Fibroblast of skin of scalp (primary cell): ENCODE measurements around the gene SCRN1.
A peak's percentile ranks its signal among the peaks of the same experiment; 100 is the strongest.
"Not testable (repeated sequence)": the region's sequence is repeated elsewhere in the genome, so short reads cannot be mapped to it uniquely, and the experiment has no call there.

Source experiments
- DNase-seq: peaks from one replicate; pipeline ENCODE4 v3.0.0-alpha.2; 2013

The SCRN1 gene

DNA sequence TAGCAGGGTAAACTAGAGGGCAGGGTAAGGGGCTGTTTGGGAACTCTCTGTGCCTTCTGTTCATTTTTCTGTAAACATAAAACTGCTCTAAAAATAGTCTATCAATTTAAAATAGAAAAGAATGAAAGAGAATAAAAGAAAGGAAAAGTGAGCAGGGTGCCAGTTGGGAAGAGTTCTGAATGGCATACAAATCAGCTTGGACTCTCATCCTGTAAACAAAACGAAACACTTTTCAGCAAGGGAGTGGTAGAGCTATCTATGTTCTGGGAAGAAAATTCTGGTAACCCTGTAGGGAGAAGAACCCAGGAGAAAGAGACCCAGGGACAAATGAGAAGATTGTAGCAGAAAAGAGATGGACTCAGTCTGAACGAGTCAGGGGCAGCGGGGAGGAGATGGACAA lies 24.6 kb downstream of the SCRN1 start:
- DNase-seq, result no peak

DNA sequence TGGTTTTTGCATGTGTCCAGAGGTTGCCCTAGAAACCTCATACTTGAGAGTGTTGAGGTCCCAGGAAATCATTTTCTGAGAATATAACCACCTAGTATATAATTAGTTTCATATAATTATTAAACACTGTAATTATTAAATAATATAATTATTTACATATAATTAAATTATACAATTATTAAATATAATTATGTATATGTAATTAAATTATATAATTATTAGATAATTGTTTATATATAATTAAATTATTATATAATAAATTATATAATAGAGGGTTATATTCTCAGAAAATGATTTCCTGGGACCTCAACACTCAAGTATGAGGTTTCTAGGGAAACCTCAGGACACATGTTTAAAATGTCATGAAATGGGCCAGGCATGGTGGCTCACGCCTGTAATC lies 27.6 kb downstream of the SCRN1 start:
- DNase-seq, result no peak

DNA sequence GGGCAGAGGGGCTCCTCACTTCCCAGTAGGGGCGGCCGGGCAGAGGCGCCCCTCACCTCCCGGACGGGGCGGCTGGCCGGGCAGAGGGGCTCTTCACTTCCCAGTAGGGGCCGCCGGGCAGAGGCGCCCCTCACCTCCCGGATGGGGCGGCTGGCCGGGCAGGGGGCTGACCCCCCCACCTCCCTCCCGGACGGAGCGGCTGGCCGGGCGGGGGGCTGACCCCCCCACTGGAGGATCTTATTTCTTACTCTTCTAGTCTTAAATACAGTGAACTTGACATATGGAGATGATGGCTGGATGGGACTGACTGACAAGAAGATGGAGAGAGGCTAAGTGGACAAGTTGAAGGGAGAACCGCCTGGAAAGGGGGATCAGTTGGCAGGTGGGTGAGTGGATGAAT lies 28.0 kb downstream of the SCRN1 start:
- not testable (repeated sequence) for DNase-seq

DNA sequence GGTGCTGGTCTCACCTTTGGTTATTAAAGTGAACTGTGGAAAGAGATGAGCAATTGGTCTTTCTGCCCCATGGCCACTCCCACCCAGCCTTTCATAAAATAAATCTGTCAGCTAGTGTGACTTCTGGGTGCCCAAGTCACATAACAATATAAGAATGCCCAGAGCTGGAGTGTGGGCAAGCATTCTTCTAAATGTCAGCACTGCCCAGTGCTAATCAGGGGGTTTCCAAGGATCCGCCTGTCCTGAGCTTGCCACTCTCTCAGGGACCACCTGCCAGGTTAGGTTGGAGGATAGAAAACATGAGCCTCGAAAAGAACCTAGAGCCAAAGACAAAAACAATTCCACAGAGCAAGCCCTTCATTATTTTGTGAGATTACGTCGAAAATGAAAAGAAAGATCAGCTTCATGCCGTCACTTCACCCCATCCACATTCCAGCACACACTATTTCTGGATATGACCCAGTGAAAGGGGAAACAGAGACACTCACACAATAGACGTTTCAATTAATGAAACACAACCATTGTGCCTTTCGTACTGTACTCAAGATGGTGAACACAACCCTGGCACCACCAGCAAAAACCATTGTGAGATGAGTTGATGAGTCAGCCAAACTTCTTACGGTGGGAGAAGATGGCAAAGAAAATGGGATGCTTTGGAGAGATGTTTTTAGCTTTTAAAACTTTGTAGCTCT lies 30.8 kb downstream of the SCRN1 start:
- no peak for DNase-seq

DNA sequence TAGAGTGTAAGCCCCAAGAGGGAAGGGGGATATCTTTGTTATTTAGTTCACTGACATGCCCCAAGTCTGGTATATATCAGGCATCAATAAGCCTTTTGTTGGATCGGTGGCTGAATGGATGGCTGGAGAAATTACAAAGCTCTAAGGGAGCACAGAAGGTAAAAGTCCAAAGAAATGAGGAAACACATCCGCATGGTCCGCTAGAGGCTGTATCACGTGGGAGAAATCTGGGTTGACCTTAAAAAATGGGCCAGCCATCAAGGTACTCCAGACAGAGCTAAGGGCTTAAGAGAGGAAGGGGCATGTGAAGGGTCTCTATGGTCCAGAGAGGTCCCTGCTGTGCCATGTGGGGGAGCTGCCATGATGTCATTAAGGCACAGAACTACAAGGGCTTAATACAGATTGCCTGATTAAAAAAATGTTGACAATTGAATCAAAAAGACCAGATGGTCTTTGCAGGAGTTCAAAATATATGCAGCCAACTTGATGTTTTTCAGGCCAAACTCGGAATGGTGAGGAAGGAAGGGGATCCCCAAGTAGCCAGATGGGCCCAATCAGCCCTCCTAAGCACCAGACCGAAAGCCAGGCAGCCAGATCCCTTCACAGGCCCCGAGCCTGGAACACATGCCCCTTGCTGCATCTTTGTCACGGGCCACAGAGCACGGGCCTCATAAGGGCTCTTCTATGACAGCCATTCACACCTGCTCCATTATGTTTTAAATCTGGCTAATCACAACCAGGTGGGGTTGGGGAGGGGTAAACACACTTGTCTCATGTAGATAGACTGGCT lies 31.9 kb downstream of the SCRN1 start:
- DNase-seq, result no peak

DNA sequence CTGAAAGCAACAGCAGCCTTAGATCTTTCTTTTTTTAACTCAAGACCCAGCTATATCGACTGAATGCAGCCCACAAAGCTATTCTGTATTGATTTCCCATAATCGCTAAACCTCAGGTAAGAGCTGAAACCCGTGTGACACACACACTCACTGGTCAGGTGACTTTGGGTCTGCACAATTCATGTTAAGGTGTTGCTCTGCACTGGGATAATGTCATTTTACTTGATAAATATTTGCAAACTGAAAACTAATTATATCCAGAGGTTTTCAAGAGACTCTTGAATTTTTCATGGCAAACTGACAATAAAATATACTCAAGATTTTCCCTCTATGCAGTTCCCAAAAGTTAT lies 33.1 kb downstream of the SCRN1 start:
- DNase-seq, result no peak

DNA sequence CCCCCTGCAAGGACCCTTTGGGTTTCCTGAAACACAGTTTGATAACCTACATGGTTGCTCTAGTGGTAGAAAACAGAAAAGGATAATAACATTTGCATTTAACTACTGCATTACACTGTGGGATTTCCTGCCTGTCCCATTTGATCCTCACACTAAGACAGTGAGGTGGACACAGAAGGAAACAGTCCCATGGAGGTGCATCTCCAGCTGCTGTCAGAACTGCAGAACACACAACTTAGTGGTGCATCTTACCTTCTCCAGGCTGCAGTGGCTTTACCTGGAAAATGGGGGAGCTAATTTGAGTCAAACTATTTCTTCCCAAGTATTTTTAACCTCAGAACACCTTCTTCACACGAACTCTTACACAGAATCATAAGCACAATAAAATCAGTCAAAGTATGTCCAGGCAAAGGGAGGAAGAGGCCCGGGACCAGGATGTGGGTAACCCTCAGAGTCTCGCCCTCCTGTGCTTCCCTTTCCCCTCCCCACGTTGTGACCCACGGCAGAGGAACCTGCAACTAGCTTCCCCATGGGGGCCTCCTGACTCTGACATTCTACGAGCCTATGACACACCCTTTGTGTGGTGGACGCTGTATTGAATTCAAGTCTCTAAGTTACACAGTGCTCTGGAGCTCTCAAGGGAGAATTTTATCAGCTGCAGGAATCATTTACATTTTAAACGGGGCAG lies 33.7 kb downstream of the SCRN1 start:
- no peak for DNase-seq

DNA sequence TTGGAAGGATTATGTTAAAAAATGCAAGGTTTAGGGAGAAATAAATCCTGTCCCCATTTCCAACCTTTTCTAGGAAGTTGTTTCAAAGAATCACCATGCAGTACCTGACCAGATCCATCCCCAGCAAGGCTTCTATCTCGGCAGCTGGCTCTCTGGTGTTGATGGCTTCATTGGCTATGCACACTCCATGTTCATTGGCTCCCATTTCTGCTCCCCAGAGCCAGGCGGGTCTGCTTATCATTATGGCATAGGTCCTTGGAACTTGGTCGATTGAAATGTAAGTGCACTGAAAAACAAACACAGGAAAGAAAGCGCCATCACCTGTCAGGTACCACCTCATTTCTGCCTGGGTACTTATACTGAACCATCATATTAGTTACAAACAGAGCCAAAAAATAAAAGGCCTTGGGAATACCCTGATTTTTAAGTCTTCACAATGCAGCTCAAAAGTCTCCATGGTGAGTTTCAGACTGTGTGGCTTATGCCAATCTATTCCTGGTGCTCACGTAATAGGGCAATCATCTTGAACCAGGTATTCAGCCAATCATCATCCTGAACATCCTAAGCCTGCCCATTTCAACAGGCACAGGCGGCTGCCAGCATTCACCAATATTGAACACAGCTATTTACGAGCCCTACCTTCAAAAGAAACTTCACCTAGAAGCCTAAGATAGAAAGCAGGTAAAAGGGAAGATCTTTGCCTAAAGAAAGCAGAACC lies 34.4 kb downstream of the SCRN1 start:
- no peak for DNase-seq

DNA sequence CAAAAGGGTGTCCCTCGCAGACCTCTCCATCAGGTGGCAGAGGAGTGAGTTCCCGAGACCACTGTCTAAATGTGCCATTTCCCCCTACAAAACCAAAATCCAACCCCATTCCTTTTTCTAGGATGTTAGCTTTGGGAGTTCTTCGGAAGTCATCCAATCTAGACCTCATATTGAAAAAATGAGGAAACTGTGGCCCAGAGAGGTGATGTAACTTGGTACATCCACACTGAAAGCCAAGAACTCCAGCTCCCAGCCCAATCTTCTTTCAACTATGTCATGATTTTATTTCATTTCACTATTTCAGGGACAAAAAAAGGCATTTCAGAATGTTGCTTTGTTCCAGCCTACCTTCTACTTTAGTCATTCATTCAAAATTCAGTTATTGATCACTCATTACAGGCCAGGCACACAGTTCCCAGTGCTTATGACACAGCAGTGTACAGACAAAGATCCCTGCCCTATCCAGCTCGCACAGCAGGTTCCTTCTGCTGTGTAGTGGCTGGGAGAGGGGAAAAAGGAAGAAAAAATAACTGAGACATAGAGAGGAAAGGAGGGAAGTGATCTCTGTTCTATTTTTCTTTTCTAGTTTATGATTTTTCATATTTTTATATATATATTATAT lies 35.8 kb downstream of the SCRN1 start:
- DNase-seq, result peak; percentile 36

DNA sequence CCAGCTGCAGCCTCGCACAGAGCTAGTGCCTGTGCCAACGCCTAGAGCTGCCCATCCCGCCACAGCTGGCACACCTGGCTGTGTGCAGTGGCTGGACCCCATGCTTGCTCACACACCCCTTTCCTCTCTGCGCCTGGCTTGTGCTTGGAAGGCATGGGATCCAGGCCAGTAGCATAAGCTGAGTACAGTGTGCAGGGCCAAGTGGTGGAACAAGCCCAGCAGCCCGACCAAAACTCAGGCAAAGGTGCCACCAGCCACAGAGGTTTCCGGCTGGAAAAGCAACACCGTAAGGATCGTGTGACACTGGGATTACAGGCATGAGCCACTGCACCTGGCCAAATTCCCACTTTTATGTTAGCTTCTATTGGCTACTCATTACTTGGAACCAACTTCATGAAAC lies 38.4 kb downstream of the SCRN1 start:
- DNase-seq, result no peak

DNA sequence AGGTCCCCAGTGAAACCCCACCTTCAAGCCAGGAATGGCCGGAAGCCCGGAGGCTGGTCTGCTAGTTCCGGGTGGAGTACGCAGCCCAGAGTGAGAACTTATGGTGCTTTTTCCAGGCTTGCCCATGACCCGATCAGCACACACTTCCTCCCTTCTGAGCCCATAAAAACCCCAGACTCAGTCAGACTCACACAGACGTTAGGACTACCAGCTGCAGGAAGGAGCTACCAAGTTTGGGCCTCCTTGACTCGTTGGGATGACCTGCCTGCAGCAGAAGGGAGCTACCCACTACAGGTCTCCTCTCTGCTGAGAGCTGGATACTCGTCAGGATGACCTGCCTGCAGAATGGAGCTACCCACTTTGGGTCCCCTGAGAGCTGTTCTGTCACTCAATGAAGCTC lies 39.1 kb downstream of the SCRN1 start:
- no peak for DNase-seq

DNA sequence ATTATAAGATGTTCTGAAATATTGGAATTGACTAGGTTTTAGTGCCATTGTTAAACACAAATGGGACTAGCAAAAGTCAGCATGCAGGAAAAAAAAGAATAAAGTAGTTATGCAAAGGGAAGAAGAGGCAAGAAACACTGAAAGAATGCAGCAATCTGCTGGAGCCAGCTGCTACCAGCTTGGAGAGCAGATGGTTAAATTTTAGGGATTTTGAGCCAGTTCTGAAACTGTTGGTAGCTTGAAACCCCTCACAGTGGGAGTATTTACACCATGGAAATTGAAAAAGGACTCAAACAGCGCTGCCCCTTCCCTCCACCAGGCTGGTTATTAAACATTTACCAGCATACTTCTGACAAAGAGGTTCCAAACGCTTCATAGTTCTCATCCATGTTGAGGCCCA lies 41.0 kb downstream of the SCRN1 start:
- no peak for DNase-seq

DNA sequence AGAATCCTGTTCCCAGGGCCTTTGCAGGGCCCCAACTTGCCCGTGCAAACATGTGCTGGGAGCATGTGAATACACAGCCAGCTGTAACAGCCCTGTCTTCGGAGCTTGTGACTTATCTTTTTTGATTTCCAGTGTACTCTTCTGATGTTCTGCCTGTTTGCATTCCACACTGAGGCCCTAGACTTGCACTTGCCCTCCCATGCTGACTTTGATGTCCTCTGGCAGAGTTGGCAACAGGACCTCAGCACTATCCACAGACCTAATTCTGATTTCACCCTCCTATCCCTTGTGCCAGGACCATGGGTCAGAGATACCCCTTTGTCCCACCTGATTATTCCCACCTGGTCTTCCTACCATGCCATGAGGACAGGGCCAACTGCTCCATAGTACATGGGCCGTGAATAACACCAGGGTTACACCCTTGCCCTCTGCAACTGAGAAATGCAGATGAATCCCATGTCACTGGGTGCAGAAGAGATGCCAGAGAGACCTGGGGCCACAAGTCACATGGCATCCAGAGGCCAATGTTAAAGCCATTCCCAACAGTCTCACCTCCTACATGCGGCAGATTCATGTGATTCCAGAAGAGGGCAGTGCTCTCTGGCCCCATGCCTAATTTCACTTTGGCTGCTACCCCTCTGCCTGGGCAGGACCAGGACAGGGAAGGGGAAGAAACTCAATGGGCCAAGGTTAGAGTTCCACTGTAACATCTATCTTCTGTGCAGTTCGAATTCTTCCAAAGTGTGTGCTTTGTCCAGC lies 43.0 kb downstream of the SCRN1 start:
- peak; percentile 43 for DNase-seq

DNA sequence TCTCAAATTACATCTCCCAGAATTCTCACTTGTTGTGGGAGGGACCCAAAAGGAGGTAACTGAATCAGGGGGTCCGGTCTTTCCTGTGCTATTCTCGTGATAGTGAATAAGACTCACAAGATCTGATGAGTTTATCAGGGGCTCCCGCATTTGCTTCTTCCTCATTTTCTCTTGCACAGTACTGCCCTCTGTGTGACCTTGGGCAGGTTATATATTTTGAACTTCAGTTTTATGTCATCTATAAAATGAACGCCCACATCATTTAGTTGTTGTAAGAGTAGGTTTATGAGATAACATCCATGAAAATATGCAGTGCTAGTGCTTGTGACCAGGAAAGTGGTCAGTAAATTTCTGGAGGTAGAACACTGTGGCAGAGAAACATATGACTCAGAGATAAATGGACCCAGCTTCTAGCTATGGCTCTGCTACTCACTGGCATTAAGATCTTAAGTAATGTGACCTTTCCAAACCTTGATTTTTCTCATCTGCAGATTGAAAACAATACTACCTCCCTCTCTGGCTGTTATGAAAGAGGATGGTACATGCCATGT lies 44.3 kb downstream of the SCRN1 start:
- no peak for DNase-seq

DNA sequence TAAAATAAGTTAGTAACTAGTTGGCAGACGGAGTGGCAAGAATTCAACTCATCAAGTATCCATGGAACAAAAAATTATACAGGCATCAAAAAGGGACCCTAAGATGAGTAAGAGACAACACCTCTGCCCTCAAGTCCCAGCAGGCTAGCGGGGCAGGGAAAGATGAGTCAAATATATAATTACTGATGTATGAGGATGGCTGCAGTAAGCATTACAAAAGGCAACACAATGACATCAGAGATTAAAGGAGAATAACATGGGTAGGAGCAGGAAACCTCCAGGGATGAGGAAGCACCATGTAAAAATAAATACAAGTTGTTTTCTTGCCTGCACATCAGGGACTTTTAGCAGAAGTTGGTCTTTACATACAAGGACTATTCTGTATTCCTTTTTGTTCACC lies 49.4 kb downstream of the SCRN1 start:
- DNase-seq, result no peak

DNA sequence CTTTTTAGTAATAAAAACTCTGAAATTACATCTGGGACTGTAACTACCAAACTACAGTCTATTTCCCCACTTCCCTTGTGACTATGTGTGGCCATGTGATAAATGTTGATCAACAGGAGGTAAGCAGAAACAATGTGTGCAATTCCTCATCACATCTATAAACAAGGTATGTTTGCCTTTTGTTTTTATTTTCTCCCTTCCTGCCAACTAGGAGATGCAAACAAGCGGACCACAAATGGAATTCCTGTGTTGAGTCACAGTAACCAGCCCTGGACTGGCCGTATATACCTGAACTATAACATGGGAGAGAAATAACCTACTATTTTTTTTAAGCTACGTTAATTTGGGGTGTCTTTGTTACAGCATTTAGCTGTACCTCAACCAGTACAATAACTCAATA lies 52.5 kb downstream of the SCRN1 start:
- no peak for DNase-seq

DNA sequence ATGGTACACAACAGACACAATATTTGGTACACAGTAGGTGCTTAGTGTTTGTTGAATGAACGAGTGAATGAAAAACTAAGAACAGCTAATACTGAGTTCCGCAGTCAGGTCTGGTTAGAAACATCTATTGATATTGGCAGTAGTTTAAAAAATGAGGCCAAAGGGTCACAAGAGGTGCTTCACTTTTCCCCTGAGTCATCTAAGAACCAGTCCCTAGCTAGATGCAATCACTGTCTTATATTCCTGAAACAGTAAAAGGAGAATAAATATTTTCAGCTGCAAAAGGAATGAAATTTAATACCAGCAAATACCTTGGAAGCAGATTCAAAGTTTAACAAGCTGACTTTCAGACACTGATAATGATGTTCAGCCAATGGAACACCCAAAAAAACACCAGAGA lies 54.5 kb downstream of the SCRN1 start:
- no peak for DNase-seq

DNA sequence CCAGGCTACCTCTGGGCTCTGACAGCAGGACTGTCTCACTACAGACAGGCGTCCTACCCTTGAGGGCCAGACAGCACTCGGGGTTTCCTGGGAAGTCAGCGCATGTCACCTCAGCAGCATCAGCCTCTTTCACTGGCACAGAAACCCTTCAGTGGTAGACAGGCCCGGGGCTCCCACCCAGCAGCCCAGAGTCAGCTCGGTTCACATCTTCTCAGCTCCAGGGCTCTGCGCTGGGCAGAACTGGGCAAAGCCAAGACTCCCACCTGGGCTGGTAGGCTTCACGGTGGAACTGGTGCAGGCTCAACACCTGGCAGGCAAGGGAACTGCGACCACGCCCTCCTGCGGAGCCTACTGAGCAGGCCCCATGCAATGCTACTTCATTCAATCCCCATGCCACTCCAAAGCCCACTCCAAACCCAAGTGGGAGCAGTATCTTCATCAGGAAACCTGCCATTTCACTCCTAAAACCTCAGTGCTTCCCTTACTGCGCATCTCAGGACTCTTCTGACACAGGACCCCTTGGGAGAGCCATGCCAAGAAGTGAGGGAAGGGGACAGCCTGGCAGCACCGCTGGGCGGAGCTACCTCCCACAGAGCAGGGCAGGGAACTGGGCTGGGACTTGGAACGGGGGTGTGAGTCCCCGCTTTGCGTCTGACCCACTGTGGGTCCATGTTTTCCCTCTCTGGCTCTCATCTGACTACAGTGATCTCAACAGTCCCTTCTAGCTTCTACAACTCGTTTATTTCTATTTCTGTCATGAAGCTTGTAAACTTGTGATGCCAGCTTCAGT lies 60.4 kb downstream of the SCRN1 start:
- no peak for DNase-seq

DNA sequence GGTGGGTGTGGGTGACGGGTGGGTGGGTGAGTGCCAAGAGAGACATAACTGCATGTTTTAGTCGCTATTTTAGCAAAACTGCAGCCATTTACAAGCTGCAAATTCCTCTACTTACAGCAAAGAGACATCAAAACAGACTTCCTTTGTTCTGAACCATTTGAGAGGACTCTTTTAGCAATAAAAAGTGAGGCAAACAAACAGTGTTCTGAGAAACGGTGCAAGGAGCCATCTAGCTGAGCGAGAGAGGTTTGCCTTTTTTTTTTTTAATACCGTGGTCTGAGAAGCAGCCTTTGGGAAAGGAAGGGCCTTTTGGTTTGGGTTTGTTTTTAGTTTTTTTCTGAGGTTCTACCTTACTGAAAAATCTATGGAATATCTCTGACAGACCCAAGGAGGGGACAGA lies 62.9 kb downstream of the SCRN1 start:
- DNase-seq, result no peak

DNA sequence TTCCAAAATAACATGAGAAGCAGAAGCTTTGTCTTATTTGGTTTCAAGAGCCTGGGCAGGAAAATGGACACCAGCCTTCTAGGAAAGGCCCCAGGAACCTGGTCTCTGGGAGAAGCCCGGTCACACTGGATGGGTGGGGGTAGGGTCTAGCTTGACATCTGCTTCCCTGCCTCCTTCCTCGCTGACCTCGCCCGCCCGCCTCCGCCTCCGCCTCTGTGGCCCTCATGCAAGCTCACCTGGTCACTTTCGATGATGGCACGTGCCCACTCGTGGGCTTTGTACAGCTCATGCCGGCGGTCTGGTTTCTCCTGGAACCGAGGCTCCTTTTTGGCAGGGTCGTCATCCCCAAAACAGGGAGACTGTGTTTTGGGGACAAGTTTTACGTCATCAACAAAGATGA lies 63.4 kb downstream of the SCRN1 start:
- DNase-seq, result no peak

DNA sequence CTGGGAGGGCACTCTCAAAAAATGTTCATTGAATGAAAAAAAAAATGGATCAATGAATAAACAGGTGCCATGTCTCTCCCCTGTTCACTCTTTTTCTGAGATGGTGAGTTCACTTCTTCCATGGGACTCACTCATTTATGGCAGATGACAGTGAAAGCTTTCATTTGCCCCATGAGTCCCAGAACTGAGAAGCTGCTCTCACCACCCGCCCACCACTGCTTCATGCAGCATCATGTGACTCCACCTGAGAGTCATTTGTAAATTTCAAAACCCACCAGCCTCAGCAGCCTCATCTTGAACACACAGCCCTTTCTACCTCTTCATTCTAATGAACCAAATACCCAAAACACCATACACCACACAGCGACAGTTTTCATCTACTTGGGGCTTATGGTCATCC lies 64.9 kb downstream of the SCRN1 start:
- no peak for DNase-seq
